ENCODE measurements around the gene GRHL3. TPM values are rescaled to one million over a fixed set of nuclear protein-coding genes. Genes with fewer than 3 reads are reported as not detected.
A peak's percentile ranks its signal among the peaks of the same experiment; 100 is the strongest.

The GRHL3 gene
- total and polyA plus RNA-seq, 11 donors: 0.03 to 0.61 TPM; not detected in 9

- H3K4me1 ChIP-seq: peaks cover 0 to 12% (median 0%) of the 10 kb centered on the region in 12 donors
- no peak overlapping the region for H3K4me3 ChIP-seq
- H3K36me3 ChIP-seq: no peaks in the 10 kb centered on the region
- H3K27me3 ChIP-seq: peaks cover 0 to 24% (median 7%) of the 10 kb centered on the region in 9 donors
- peaks cover 0 to 6% (median 0%) of the 10 kb centered on the region in 12 donors for H3K9me3 ChIP-seq
- TF ChIP-seq POLR2A (IDR thresholded peaks at IDR 0.05) (no peak), CTCF (IDR thresholded peaks at IDR 0.05) (no peak)
- intact Hi-C loops (cut with DNase I): no loop called here
- no peak for DNase-seq
- peak in 1 of 4 donors; percentile 49 for ATAC-seq
- WGBS, 4 donors: 18 to 28% (median 20%) methylated on average over 6 of the region's 6 CpGs
- no peak overlapping the region for H3K27ac ChIP-seq
Measured at GRCh38 chr1:24276791-24277190, 42.4 kb upstream of the GRHL3 start.

- Histone ChIP-seq H3K4me3 (no peak overlapping the region), H3K9me3 (peaks cover 0 to 6% (median 0%) of the 10 kb centered on the region in 12 donors), H3K36me3 (no peaks in the 10 kb centered on the region), H3K27me3 (peaks cover 0 to 24% (median 7%) of the 10 kb centered on the region in 9 donors), H3K4me1 (peaks cover 0 to 12% (median 0%) of the 10 kb centered on the region in 12 donors), H3K27ac (no peak overlapping the region)
- DNase-seq (no peak), ATAC-seq (no peak)
- TF ChIP-seq CTCF (IDR thresholded peaks at IDR 0.05) (no peak), POLR2A (IDR thresholded peaks at IDR 0.05) (no peak)
- 60 to 69% (median 65%) methylated on average over 11 to 12 of the region's 12 CpGs for WGBS, 4 donors
- intact Hi-C loops (cut with DNase I): no loop called here
Measured at GRCh38 chr1:24277420-24278169, 41.6 kb upstream of the GRHL3 start.

GRCh38 chr1:24278726-24279125 is 40.4 kb upstream of the GRHL3 start:
- TF ChIP-seq POLR2A (IDR thresholded peaks at IDR 0.05) (no peak), CTCF (IDR thresholded peaks at IDR 0.05) (no peak)
- ATAC-seq (no peak), DNase-seq (no peak)
- 69 to 81% (median 72%) methylated on average over 3 of the region's 3 CpGs for WGBS, 4 donors
- no peaks in the 10 kb centered on the region for H3K9me3 ChIP-seq
- H3K27me3 ChIP-seq: peaks cover 0 to 24% (median 4%) of the 10 kb centered on the region in 9 donors
- peaks cover 0 to 17% (median 0%) of the 10 kb centered on the region in 12 donors for H3K4me1 ChIP-seq
- no peak overlapping the region for H3K4me3 ChIP-seq
- intact Hi-C loops (cut with DNase I): no loop called here
- no peak overlapping the region for H3K27ac ChIP-seq
- H3K36me3 ChIP-seq: no peaks in the 10 kb centered on the region

GRCh38 chr1:24279590-24280232 is 39.4 kb upstream of the GRHL3 start:
- Histone ChIP-seq H3K4me3 (no peak overlapping the region), H3K36me3 (no peaks in the 10 kb centered on the region), H3K27ac (no peak overlapping the region), H3K27me3 (peaks cover 0 to 20% (median 0%) of the 10 kb centered on the region in 9 donors), H3K9me3 (no peaks in the 10 kb centered on the region), H3K4me1 (peaks cover 0 to 23% (median 0%) of the 10 kb centered on the region in 12 donors)
- intact Hi-C loops (cut with DNase I): no loop called here
- TF ChIP-seq POLR2A (IDR thresholded peaks at IDR 0.05): no peak
- no peak for TF ChIP-seq CTCF (IDR thresholded peaks at IDR 0.05)
- ATAC-seq (no peak), DNase-seq (no peak)
- 83 to 91% (median 86%) methylated on average over 5 of the region's 5 CpGs for WGBS, 4 donors
